K562 (cell line): ENCODE results near the gene PRDX3. TPM values are rescaled to one million over a fixed set of nuclear protein-coding genes. Genes with fewer than 3 reads are reported as not detected.

Source experiments
- CBX3 ChIP-seq, 2 experiments: IDR thresholded peaks; 1 replicate in 1 of 2; 2 replicates in 1 of 2; pipeline ENCODE4 v1.6.1; 2012; ENCODE audit warnings: inconsistent platforms in 2 of 2, low read length in 2 of 2, borderline replicate concordance in 1 of 2, control low read depth in 1 of 2
- HNRNPK ChIP-seq: fragments of 200-400 bp; formaldehyde crosslinking; IDR thresholded peaks from one replicate; pipeline ENCODE4 v1.6.1; 2018; ENCODE audit warnings: mild to moderate bottlenecking, low read depth, low read length; ENCODE audit not compliant: poor library complexity, severe bottlenecking
- HOXB6 ChIP-seq: fragments of 250-450 bp; sonication (Bioruptor Pico); IDR thresholded peaks from 2 replicates; pipeline ENCODE4 v1.5.1; 2022; ENCODE audit warnings: mild to moderate bottlenecking, borderline replicate concordance
- NBN ChIP-seq: fragments of 450-650 bp; IDR thresholded peaks from 2 replicates; pipeline ENCODE4 v1.6.1; 2016; ENCODE audit warnings: low read depth, mild to moderate bottlenecking
- NCOA1 ChIP-seq: fragments of 450-650 bp; IDR thresholded peaks from 2 replicates; pipeline ENCODE4 v1.6.1; 2016; ENCODE audit warnings: low read depth
- PTRF ChIP-seq: fragments of 450-650 bp; IDR thresholded peaks from 2 replicates; pipeline ENCODE4 v1.6.1; 2016; ENCODE audit warnings: mild to moderate bottlenecking, missing genetic modification characterization, missing compliant biosample characterization
- RNF2 ChIP-seq: sonication (generic); IDR thresholded peaks from 2 replicates; pipeline ENCODE4 v1.6.1; 2016
- SMAD1 ChIP-seq: fragments of 150-350 bp; IDR thresholded peaks from 2 replicates; pipeline ENCODE4 v1.6.1; 2014; ENCODE audit warnings: low read length, low read depth; ENCODE audit not compliant: partially characterized antibody
- SRSF9 ChIP-seq: fragments of 200-400 bp; formaldehyde crosslinking; IDR thresholded peaks from 2 replicates; pipeline ENCODE4 v1.6.1; 2017; ENCODE audit warnings: low read depth, low read length, borderline replicate concordance
- TCFL5 ChIP-seq: fragments of 250-450 bp; sonication (Bioruptor Pico); conservative IDR thresholded peaks from 2 replicates; pipeline ENCODE4 v1.6.1; 2021; ENCODE audit warnings: mild to moderate bottlenecking, moderate library complexity, matching md5 sums
- TEAD2 ChIP-seq: fragments of 450-650 bp; IDR thresholded peaks from 2 replicates; pipeline ENCODE4 v1.6.1; 2016; ENCODE audit warnings: missing genetic modification characterization, control low read depth, missing compliant biosample characterization
- THRAP3 ChIP-seq: fragments of 450-650 bp; IDR thresholded peaks from 2 replicates; pipeline ENCODE4 v1.6.1; 2016; ENCODE audit warnings: mild to moderate bottlenecking, inconsistent platforms, borderline replicate concordance
- TRIM24 ChIP-seq, 2 experiments: fragments of 450-650 bp; IDR thresholded peaks; 2 replicates each; pipeline ENCODE4 v1.6.1; 2016
- ZFP1 ChIP-seq: fragments of 450-650 bp; formaldehyde crosslinking; IDR thresholded peaks from 2 replicates; pipeline ENCODE4 v1.4.0; 2020; ENCODE audit warnings: mild to moderate bottlenecking, mixed read lengths
- ZNF639 ChIP-seq, 2 experiments: fragments of 200-800 bp in 1 of 2; sonication (Bioruptor generic) in 1 of 2; sonication (generic) in 1 of 2; formaldehyde crosslinking in 1 of 2; IDR thresholded peaks in 1 of 2; conservative IDR thresholded peaks in 1 of 2; 2 replicates each; pipeline versions ENCODE4 v1.5.0 to v1.6.1; 2016 to 2020; ENCODE audit warnings: missing compliant biosample characterization in 1 of 2, missing genetic modification characterization in 1 of 2, missing genetic modification reagents in 1 of 2
- ZNF699 ChIP-seq: fragments of 250-450 bp; sonication (Bioruptor Pico); IDR thresholded peaks from 2 replicates; pipeline ENCODE4 v1.8.0; 2021; ENCODE audit warnings: mild to moderate bottlenecking, moderate library complexity; ENCODE audit not compliant: insufficient replicate concordance
- polyA plus RNA-seq, 8 experiments: library from polyadenylated mRNA; depleted of rRNA in 4 of 8; stranded (reverse) in 5 of 8; unstranded in 3 of 8; fragments of >200 nt; fragmentation: Nextera tagmentation in 2 of 8; fragmentation: Illumina TruSeq in 1 of 8; extraction: Ambion mirVana in 2 of 8; extraction: Trizol in 1 of 8; gene quantifications; 2 replicates each; pipeline versions ENCODE4 v1.2.1 to v1.2.3, GENCODE V29; 2011 to 2014; ENCODE audit warnings: inconsistent platforms in 1 of 8, missing spikeins in 1 of 8
- total RNA-seq, 7 experiments: library from RNA; depleted of rRNA in 6 of 7; stranded (reverse); fragments of >200 nt in 6 of 7; fragmentation: Illumina TruSeq in 2 of 7; extraction: Trizol in 2 of 7; gene quantifications; 2 replicates each; pipeline versions ENCODE4 v1.2.1 to v1.2.3, GENCODE V29; 2011 to 2021; ENCODE audit warnings: low replicate concordance in 1 of 7
- TF ChIP-seq, protein P1 (sequence below): sonication (generic); formaldehyde crosslinking; IDR thresholded peaks from 2 replicates; pipeline ENCODE4 v1.8.0; 2022; ENCODE audit warnings: mild to moderate bottlenecking, missing genetic modification reagents
- TF ChIP-seq, protein P2 (sequence below): fragments of 450-650 bp; formaldehyde crosslinking; IDR thresholded peaks from 2 replicates; pipeline ENCODE4 v1.4.0; 2020; ENCODE audit warnings: mild to moderate bottlenecking, moderate library complexity
- TF ChIP-seq, protein P3 (sequence below): fragments of 450-650 bp; IDR thresholded peaks from 2 replicates; pipeline ENCODE4 v1.6.1; 2016; ENCODE audit warnings: antibody characterized with exemption

PRDX3 gene
- total and polyA plus RNA-seq, 9 of the 15 experiments (the other 6 are each of a cell fraction or from before 2014, with no cell fraction given), result 122 to 994 (median 173) TPM

DNA sequence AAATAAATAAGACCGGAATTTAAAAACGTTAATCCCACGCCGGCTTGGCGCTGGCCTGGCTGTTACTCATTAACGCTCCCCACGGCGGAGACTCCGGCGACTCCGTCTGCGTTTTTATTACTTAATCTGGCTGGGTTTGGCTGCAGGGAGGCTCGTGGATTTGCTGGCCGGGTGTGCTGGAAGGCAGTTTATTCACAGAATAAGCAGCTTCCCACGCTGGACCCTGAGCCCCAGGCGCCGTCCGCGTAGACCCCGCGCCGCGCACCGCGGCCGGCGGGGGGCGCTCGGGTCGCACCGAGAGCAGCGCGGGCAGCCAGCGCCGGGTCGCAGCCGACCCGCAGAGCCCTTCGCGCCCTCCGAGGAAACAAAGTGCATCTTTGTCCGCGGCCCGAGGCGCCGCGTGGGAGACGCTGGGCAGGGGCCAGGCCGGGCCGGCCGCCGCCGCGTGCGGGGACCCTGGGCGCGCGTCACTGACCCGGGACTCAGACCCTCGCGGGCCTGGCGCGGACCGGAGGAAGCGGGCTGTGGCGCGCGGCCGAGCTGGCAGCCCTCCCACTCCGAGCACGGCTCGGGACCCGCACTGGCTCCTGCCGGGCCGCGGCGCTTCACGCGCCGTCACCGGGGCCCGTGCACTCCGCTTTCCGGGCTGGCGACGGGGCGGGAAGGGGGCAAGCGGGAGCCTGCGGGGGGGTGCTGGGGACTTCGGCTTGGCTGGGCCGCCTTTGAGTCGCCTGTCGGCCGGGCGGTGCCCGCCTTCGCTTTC, 28.2 kb upstream of the PRDX3 start (continued):
- TF ChIP-seq, protein P1, sequence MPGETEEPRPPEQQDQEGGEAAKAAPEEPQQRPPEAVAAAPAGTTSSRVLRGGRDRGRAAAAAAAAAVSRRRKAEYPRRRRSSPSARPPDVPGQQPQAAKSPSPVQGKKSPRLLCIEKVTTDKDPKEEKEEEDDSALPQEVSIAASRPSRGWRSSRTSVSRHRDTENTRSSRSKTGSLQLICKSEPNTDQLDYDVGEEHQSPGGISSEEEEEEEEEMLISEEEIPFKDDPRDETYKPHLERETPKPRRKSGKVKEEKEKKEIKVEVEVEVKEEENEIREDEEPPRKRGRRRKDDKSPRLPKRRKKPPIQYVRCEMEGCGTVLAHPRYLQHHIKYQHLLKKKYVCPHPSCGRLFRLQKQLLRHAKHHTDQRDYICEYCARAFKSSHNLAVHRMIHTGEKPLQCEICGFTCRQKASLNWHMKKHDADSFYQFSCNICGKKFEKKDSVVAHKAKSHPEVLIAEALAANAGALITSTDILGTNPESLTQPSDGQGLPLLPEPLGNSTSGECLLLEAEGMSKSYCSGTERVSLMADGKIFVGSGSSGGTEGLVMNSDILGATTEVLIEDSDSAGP (CRISPR knock-in tag), result no peak
- TF ChIP-seq ZNF699 (CRISPR knock-in tag) (no peak), CBX3 (IDR thresholded peaks at IDR 0.05; ENCODE audit: borderline replicate concordance in 1 of 2, low read length in 2 of 2) (no peak), HNRNPK (peak; percentile 11), THRAP3 (no peak), RNF2 (no peak), TEAD2 (tag) (no peak), NCOA1 (no peak), PTRF (no peak), SMAD1 (no peak), ZFP1 (no peak), TCFL5 (CRISPR knock-in tag) (no peak), SRSF9 (no peak), TRIM24 (IDR thresholded peaks at IDR 0.05) (no peak), ZNF639 (CRISPR knock-in tag; conservative IDR thresholded peaks at IDR 0.05 in 1 of 2, IDR thresholded peaks at IDR 0.05 in 1 of 2) (0 out of 4 replicates have a peak, but pooled peaks of 1 of the 2 experiments have one; percentile 37), HOXB6 (CRISPR knock-in tag) (no peak), NBN (no peak)
- TF ChIP-seq, protein P2, sequence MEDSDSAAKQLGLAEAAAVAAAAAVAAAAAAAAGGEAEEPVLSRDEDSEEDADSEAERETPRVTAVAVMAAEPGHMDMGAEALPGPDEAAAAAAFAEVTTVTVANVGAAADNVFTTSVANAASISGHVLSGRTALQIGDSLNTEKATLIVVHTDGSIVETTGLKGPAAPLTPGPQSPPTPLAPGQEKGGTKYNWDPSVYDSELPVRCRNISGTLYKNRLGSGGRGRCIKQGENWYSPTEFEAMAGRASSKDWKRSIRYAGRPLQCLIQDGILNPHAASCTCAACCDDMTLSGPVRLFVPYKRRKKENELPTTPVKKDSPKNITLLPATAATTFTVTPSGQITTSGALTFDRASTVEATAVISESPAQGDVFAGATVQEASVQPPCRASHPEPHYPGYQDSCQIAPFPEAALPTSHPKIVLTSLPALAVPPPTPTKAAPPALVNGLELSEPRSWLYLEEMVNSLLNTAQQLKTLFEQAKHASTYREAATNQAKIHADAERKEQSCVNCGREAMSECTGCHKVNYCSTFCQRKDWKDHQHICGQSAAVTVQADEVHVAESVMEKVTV (CRISPR knock-in tag), result 0 out of 2 replicates have a peak, but pooled peaks have one; percentile 12
- TF ChIP-seq, protein P3, sequence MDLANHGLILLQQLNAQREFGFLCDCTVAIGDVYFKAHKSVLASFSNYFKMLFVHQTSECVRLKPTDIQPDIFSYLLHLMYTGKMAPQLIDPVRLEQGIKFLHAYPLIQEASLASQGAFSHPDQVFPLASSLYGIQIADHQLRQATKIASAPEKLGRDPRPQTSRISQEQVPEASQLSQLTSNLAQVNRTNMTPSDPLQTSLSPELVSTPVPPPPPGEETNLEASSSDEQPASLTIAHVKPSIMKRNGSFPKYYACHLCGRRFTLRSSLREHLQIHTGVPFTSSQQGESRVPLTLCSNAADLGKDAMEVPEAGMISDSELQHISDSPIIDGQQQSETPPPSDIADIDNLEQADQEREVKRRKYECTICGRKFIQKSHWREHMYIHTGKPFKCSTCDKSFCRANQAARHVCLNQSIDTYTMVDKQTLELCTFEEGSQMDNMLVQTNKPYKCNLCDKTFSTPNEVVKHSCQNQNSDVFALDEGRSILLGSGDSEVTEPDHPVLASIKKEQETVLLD, result no peak
